Trophoblast cell (in vitro differentiated cells and primary cell): ENCODE measurements around the gene LAMA5.

Source experiments
- DNase-seq, 2 donors: peaks; one replicate each; pipeline ENCODE4 v3.0.0-alpha.2; 2016
- H2AFZ ChIP-seq: 2 replicates; pipeline ENCODE4 v1.6.1; 2013; ENCODE audit warnings: low read length, moderate library complexity, mild to moderate bottlenecking; ENCODE audit not compliant: insufficient read depth, poor library complexity
- H2AK5ac ChIP-seq: 2 replicates; pipeline ENCODE4 v1.6.1; 2013; ENCODE audit warnings: mild to moderate bottlenecking, low read length
- H2BK120ac ChIP-seq: 2 replicates; pipeline ENCODE4 v1.6.1; 2013; ENCODE audit warnings: low read length, mild to moderate bottlenecking, moderate library complexity; ENCODE audit not compliant: insufficient read depth, poor library complexity
- H2BK12ac ChIP-seq: 2 replicates; pipeline ENCODE4 v1.6.1; 2013; ENCODE audit warnings: mild to moderate bottlenecking, low read length, moderate library complexity
- H2BK5ac ChIP-seq: 2 replicates; pipeline ENCODE4 v1.6.1; 2013; ENCODE audit warnings: low read length, low read depth, moderate library complexity, mild to moderate bottlenecking; ENCODE audit not compliant: poor library complexity
- H3K14ac ChIP-seq: 2 replicates; pipeline ENCODE4 v1.6.1; 2013; ENCODE audit warnings: mild to moderate bottlenecking, low read length
- H3K18ac ChIP-seq: 2 replicates; pipeline ENCODE4 v1.6.1; 2013; ENCODE audit warnings: mild to moderate bottlenecking, low read length
- H3K23ac ChIP-seq: 2 replicates; pipeline ENCODE4 v1.6.1; 2013; ENCODE audit warnings: low read length
- H3K27ac ChIP-seq: 2 replicates; pipeline ENCODE4 v1.5.1; 2013; ENCODE audit warnings: low read depth, mild to moderate bottlenecking, inconsistent platforms, low read length, moderate library complexity
- H3K27me3 ChIP-seq: 2 replicates; pipeline ENCODE4 v1.6.1; 2013; ENCODE audit warnings: inconsistent platforms, mild to moderate bottlenecking, low read length, moderate library complexity; ENCODE audit not compliant: insufficient read depth
- H3K36me3 ChIP-seq, 2 experiments: 1 replicate in 1 of 2; 2 replicates in 1 of 2; pipeline ENCODE4 v1.6.1; 2013; ENCODE audit warnings: low read length in 2 of 2, mild to moderate bottlenecking in 2 of 2, moderate library complexity in 1 of 2; ENCODE audit not compliant: insufficient read depth in 2 of 2, control insufficient read depth in 1 of 2
- H3K4ac ChIP-seq: 2 replicates; pipeline ENCODE4 v1.6.1; 2013; ENCODE audit warnings: low read depth, mild to moderate bottlenecking, low read length, moderate library complexity
- H3K4me1 ChIP-seq, 2 experiments: 1 replicate in 1 of 2; 2 replicates in 1 of 2; pipeline ENCODE4 v1.6.1; 2013; ENCODE audit warnings: low read length in 2 of 2, mild to moderate bottlenecking in 2 of 2, moderate library complexity in 1 of 2; ENCODE audit not compliant: insufficient read depth in 2 of 2, control insufficient read depth in 1 of 2
- H3K4me2 ChIP-seq: 2 replicates; pipeline ENCODE4 v1.6.1; 2013; ENCODE audit warnings: inconsistent platforms, mild to moderate bottlenecking, low read length, moderate library complexity
- H3K4me3 ChIP-seq: 2 replicates; pipeline ENCODE4 v1.5.1; 2013; ENCODE audit warnings: mild to moderate bottlenecking, low read depth, low read length, inconsistent platforms
- H3K79me1 ChIP-seq: one replicate; pipeline ENCODE4 v1.6.1; 2013; ENCODE audit warnings: low read length
- H3K79me2 ChIP-seq: 2 replicates; pipeline ENCODE4 v1.6.1; 2013; ENCODE audit warnings: low read length, mild to moderate bottlenecking; ENCODE audit not compliant: control insufficient read depth, insufficient read depth, poor library complexity
- H3K9ac ChIP-seq: 2 replicates; pipeline ENCODE4 v1.6.1; 2013; ENCODE audit warnings: mild to moderate bottlenecking, low read length
- H3K9me3 ChIP-seq: 2 replicates; pipeline ENCODE4 v1.6.1; 2013; ENCODE audit warnings: low read depth, mild to moderate bottlenecking, control low read depth, inconsistent platforms, low read length; ENCODE audit not compliant: insufficient read depth
- H4K12ac ChIP-seq: 2 replicates; pipeline ENCODE4 v1.6.1; 2013; ENCODE audit warnings: low read depth, mild to moderate bottlenecking, low read length, moderate library complexity
- H4K8ac ChIP-seq: 2 replicates; pipeline ENCODE4 v1.6.1; 2013; ENCODE audit warnings: low read depth, mild to moderate bottlenecking, low read length, moderate library complexity
- H4K91ac ChIP-seq: one replicate; pipeline ENCODE4 v1.6.1; 2013; ENCODE audit warnings: low read depth, mild to moderate bottlenecking, low read length, moderate library complexity
- WGBS: extraction: QIAGEN DNeasy Blood & Tissue Kit; methylation state at CpG from one replicate; pipeline ENCODE4 v1.1.7; 2013; ENCODE audit warnings: missing lambda C conversion rate; ENCODE audit not compliant: insufficient read length, insufficient coverage; ENCODE audit errors: extremely low coverage; 5-methylcytosine and 5-hydroxymethylcytosine counted together

LAMA5 gene

GRCh38 chr20:62265365-62265764 is 101.7 kb downstream of the LAMA5 start:
- H2BK120ac ChIP-seq: no peak overlapping the region
- peaks cover 17 to 21% of the 10 kb centered on the region in 2 experiments for H3K4me1 ChIP-seq
- H3K18ac ChIP-seq: no peak overlapping the region
- peaks cover 11% of the 10 kb centered on the region for H3K79me1 ChIP-seq
- peaks cover 5% of the 10 kb centered on the region for H3K9me3 ChIP-seq
- no peak overlapping the region for H3K9ac ChIP-seq
- no peak overlapping the region for H3K4ac ChIP-seq
- no peak overlapping the region for H2AFZ ChIP-seq
- H3K27me3 ChIP-seq: no peaks in the 10 kb centered on the region
- no peak overlapping the region for H3K23ac ChIP-seq
- H2BK5ac ChIP-seq: no peak overlapping the region
- H3K36me3 ChIP-seq: peaks cover 48 to 54% of the 10 kb centered on the region in 2 experiments
- H2BK12ac ChIP-seq: no peak overlapping the region
- DNase-seq: no peak
- no peak overlapping the region for H3K4me2 ChIP-seq
- no peak overlapping the region for H3K14ac ChIP-seq
- no peak overlapping the region for H4K8ac ChIP-seq
- H3K27ac ChIP-seq: no peak overlapping the region
- no peak overlapping the region for H4K91ac ChIP-seq
- H3K79me2 ChIP-seq: peaks cover 4% of the 10 kb centered on the region
- H3K4me3 ChIP-seq: no peak overlapping the region
- no peak overlapping the region for H4K12ac ChIP-seq
- H2AK5ac ChIP-seq: no peak overlapping the region
- WGBS: no CpG with 5 or more reads among the region's 1 CpG

- Histone ChIP-seq H4K12ac (no peak overlapping the region), H2AK5ac (no peak overlapping the region), H3K27me3 (no peaks in the 10 kb centered on the region), H3K36me3 (peaks cover 59 to 61% of the 10 kb centered on the region in 2 experiments), H3K9ac (no peak overlapping the region), H3K4me1 (peaks cover 8 to 11% of the 10 kb centered on the region in 2 experiments), H3K79me1 (peaks cover 1% of the 10 kb centered on the region), H3K4me3 (no peak overlapping the region), H4K8ac (no peak overlapping the region), H3K23ac (no peak overlapping the region), H3K4me2 (no peak overlapping the region), H2BK120ac (no peak overlapping the region), H3K9me3 (peaks cover 5% of the 10 kb centered on the region), H2AFZ (no peak overlapping the region), H3K27ac (no peak overlapping the region), H3K14ac (no peak overlapping the region), H2BK5ac (no peak overlapping the region), H3K18ac (no peak overlapping the region), H4K91ac (no peak overlapping the region), H3K79me2 (no peaks in the 10 kb centered on the region), H3K4ac (no peak overlapping the region), H2BK12ac (no peak overlapping the region)
- no peak for DNase-seq
- WGBS: no CpG with 5 or more reads among the region's 14 CpGs
Measured at GRCh38 chr20:62263396-62263795, 103.7 kb downstream of the LAMA5 start.

- Histone ChIP-seq H3K18ac (no peak overlapping the region), H3K9me3 (peaks cover 5% of the 10 kb centered on the region), H3K27ac (no peak overlapping the region), H3K14ac (no peak overlapping the region), H3K23ac (no peak overlapping the region), H3K4me2 (no peak overlapping the region), H2AFZ (no peak overlapping the region), H2AK5ac (no peak overlapping the region), H2BK120ac (no peak overlapping the region), H3K4me3 (no peak overlapping the region), H3K4me1 (peaks cover 4 to 7% of the 10 kb centered on the region in 2 experiments), H4K91ac (no peak overlapping the region), H3K4ac (no peak overlapping the region), H4K8ac (no peak overlapping the region), H3K9ac (no peak overlapping the region), H3K36me3 (peaks cover 66 to 68% of the 10 kb centered on the region in 2 experiments), H2BK12ac (no peak overlapping the region), H3K27me3 (no peaks in the 10 kb centered on the region), H3K79me2 (no peaks in the 10 kb centered on the region), H4K12ac (no peak overlapping the region), H3K79me1 (no peaks in the 10 kb centered on the region), H2BK5ac (no peak overlapping the region)
- WGBS: no CpG with 5 or more reads among the region's 10 CpGs
- peak; percentile 81 to 87 for DNase-seq
Measured at GRCh38 chr20:62262064-62262463, 105.0 kb downstream of the LAMA5 start.

GRCh38 chr20:62259294-62259565 is 107.9 kb downstream of the LAMA5 start:
- Histone ChIP-seq H3K79me2 (no peaks in the 10 kb centered on the region), H3K4me1 (no peaks in the 10 kb centered on the region), H3K79me1 (no peaks in the 10 kb centered on the region), H2BK12ac (no peak overlapping the region), H4K12ac (no peak overlapping the region), H3K4ac (no peak overlapping the region), H2BK5ac (no peak overlapping the region), H4K91ac (no peak overlapping the region), H2BK120ac (no peak overlapping the region), H3K14ac (no peak overlapping the region), H3K9me3 (peaks cover 2% of the 10 kb centered on the region), H3K4me3 (no peak overlapping the region), H3K18ac (no peak overlapping the region), H3K27me3 (no peaks in the 10 kb centered on the region), H3K23ac (no peak overlapping the region), H3K4me2 (no peak overlapping the region), H3K36me3 (peaks cover 60 to 64% of the 10 kb centered on the region in 2 experiments), H3K27ac (no peak overlapping the region), H4K8ac (no peak overlapping the region), H3K9ac (no peak overlapping the region), H2AK5ac (no peak overlapping the region), H2AFZ (no peak overlapping the region)
- DNase-seq: no peak
- no CpG with 5 or more reads among the region's 8 CpGs for WGBS
